NCI-H128 (cell line): Measurements from ENCODE around the gene SOSTDC1.
"Not testable (repeated sequence)": the region's sequence is repeated elsewhere in the genome, so short reads cannot be mapped to it uniquely, and the experiment has no call there.

Experiments
- DNase-seq: peaks from one replicate; lab custom pipeline; 2025; ENCODE audit not compliant: unreplicated experiment; lab: John Stamatoyannopoulos, UW

The SOSTDC1 gene

DNA sequence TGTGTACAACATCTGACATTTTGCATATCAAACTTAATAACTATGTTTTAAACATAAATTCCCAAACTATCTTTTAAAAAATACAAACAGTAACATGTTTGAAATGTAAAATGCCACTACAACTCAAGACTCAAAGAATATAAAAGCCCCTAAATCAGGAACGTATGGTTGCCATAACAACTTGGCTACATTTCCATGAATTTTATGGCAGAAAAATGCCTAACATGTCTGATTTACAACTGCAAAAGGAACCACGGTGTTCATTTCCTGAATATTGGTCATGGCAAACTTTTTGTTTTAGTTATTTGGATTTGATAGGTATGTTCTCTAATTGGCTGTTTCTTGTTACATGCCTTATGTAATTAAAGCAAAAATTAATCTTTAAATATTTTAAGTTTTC is 2.0 kb downstream of the SOSTDC1 start:
- DNase-seq: no peak

DNA sequence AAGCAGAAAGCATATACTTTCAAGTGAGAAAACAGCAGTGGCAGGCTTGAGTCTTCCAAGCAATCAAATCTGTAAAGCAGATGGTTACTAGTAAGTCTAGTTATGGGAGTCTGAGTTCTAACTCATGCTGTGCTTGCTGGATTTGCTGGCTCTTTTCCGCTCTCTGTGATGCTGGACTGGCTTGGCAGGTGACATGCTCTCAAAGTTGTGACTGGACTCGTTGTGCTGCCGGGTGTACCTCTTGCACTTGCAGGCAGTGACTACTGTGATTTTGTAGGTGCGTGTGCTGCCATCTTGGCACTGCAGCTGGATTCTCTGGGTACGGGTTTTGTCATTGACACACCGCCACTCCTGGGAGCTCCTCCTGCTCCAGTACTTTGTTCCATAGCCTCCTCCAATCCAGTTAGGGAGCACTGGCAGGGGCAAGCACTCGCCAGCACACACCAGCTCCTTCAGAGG is 3.1 kb downstream of the SOSTDC1 start:
- no peak for DNase-seq

DNA sequence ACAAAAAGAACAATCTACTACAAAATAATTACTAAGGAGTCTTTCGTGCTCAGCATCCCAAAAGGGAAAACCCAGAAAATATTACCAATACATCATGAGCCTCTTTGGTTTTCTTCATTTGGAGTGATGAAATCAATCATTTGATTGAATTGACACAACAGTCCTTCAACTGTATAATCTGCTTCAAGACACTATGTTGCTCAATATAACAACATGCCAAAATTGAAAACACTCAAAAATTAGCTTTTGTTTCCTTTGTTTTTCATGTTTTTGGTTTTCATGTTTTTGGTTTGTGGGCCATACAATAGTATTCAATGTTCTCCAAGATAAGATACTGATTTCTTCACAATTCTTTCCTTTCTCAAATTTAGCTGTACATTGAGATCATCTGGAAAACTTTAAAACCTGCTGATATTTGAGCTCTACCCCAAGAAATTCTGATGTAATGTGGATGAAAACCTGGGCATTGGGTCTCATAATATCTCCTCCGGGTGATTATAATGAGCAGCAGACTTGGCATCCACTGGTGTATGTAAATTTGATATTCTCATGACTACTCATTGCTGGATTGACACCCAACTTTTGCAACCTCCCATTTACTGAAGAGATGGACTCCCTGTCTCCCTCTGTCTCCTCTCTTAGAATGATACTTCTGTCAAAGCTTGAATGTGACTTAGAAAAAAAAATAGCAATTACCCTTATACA is 4.6 kb downstream of the SOSTDC1 start:
- DNase-seq: no peak

DNA sequence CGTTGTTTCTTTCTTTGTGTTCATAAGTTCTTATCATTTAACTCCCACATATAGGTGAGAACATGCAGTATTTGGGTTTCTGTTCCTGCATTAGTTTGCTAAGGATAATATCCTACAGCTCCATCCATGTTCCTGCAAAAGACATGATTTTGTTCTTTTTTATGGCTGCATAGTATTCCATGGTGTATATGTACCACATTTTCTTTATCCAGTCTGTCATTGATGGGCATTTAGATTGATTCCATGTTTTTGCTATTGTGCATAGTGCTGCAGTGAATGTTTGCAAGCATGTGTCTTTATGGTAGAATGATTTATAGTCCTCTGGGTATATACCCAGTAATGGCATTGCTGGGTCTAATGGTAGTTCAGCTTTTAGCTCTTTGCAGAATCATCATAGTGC is 9.2 kb downstream of the SOSTDC1 start:
- DNase-seq: not testable (repeated sequence)

DNA sequence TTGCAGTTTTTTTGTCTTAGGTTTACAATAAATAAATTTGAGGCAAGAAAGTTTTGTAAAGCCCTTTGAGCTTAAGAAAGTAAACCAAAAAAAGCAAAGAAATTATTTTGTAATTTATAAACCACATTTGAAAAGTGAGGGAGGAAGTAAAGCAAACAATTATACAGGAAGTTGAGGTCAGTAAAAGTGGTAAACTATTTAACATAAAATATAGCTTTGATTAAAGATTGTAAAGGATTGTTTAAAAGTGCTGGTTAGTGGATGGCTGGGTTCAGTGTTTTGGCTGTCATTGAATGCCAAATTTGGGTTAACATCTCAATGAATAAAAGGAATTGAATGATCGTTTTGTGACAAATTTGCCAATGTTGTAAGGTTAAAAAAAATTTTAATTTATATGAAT is 9.9 kb downstream of the SOSTDC1 start:
- no peak for DNase-seq

DNA sequence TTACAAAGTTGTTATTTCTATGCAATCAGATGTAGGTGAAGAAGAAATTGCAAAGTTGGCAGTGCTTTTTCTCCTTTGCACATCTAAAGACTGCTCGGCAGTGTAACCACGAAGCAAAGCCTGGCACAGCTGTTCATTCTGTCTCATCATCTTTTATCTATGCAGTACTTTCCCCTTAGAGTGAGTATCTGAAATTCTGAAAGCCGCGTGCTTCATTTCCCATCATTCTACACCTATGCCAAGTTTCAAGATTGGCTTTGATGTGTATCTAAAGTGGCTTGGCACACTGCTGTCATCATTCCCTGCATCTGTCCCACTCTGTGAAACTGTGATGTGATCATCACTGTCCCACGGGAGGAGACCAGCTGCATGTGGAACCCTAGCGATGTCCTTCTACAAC is 15.2 kb downstream of the SOSTDC1 start:
- no peak for DNase-seq

DNA sequence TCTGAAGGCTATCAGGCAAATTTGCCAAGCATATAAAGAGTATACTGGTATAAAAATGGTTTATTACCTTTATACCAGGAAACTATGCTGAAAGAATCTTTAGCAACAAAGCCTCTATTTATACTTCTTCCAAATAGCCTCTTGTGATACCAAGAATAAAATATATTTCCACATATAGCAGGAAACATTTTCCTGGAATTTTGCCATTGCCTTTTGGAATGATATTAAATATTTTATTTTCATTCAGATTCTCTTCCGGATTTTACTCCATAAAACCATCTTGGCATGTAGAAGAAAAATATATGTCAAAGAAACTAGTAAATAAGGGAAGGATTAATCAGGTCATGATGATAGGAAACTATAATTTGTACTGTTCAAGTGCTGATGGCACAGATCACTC is 17.7 kb downstream of the SOSTDC1 start:
- no peak for DNase-seq

DNA sequence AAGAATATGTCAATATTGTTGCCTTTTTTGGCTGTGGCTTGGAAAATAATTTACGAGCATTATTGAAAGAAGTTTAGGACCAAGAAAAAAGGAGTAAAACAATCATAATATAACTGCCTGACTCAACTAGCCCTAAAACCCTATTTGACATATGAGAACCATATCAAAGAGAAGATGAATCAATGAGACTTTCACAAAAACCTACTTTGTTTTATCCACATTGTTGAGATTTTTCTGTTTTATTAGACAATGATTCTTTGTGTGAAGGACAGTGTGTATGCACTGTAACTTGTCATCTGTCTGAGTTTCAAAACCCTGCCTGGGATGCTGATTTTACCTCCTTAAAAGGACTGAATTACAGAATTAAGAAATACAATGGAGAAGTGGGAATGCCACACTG is 19.0 kb downstream of the SOSTDC1 start:
- DNase-seq: no peak

DNA sequence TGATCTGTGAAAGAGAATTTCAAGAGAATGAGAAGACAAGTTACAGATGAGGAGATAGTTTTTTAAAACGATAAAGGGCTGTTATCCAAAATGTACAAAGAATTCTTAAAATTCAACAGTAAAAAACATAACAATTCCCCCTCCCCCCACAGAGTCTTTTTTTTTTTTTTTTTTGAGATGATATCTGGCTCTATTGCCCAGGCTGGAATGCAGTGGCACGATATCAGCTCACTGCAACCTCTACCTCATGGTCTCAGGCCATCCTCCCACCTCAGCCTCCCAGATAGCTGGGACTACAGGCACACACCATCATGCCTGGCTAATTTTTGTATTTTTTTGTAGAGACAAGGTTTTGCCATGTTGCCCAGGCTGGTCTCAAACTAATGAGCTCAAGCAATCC is 21.7 kb downstream of the SOSTDC1 start:
- DNase-seq: not testable (repeated sequence)

DNA sequence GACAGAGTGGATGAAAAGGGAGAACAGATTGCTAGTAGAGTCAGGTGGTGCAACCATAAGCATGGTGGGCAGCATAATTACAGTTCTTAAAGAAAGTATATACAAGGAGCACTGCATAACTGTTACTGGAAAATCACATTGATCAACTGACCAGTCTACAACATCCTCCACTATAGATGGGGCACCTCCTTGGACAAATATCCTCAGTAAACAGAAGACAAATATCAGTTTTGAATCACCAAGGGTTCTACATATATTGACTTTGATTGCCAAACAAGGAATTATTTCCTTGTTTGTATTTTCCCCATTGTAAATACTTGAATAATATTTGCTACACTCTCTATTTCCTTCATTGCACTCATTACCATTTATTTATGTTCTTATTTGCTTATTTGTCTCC is 26.6 kb downstream of the SOSTDC1 start:
- no peak for DNase-seq

DNA sequence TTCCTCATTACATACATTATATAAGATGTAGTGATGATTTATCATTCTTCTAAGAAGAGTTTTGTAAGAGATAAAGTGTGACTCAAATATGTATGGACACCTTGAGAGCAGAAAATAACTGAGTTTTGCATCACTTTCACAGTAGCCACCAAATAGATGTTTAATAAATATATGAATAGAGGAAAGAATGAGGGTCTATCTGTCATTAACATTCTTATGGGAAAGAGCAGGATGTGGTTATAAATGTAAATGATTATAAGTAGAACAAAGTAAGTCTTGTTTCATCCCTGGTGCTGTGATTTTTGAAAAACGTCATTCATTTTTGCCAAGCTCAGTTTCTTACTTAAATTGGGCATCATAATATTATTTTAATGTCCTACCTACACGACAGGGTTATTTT is 29.2 kb downstream of the SOSTDC1 start:
- DNase-seq: no peak

DNA sequence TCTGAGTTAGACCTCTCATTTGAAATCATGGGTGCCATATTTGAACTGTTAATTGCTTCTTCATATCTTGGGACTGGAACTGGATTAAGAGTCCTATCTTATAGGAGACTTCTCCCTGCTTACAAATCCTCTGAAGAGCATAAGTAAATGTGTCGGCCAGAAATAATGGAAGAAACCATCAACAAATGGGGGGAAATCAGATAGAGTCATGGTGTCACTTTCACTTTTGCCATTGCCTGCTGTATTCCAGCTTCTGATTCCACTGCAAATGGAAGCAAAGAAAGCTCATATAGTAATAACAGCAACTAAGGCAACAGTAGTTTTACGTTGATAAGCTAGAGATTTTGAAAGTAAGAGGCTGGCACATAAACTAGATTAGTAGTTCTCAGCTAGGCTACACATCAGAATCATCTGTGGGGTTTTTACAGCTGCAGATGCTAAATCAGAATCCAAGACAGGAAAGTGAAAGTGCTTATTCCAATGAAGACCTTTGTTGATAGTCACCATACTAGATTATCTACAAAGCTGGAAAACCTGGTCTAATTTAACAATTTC is 31.9 kb downstream of the SOSTDC1 start:
- DNase-seq: no peak

DNA sequence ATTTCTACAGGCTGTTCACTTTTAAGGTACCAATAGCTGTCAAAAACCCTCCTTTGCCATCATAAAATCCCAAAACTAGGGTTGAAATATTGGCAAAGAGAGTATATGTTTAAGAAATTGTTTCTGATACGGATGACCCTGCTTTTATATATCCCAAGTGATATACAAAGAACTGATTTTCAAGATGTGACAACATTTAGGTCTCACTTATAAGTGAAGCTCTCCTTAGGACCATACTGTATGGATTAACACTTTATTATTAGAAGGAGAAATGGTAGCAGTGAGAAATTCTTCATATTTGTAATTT is 33.2 kb downstream of the SOSTDC1 start:
- DNase-seq: no peak

DNA sequence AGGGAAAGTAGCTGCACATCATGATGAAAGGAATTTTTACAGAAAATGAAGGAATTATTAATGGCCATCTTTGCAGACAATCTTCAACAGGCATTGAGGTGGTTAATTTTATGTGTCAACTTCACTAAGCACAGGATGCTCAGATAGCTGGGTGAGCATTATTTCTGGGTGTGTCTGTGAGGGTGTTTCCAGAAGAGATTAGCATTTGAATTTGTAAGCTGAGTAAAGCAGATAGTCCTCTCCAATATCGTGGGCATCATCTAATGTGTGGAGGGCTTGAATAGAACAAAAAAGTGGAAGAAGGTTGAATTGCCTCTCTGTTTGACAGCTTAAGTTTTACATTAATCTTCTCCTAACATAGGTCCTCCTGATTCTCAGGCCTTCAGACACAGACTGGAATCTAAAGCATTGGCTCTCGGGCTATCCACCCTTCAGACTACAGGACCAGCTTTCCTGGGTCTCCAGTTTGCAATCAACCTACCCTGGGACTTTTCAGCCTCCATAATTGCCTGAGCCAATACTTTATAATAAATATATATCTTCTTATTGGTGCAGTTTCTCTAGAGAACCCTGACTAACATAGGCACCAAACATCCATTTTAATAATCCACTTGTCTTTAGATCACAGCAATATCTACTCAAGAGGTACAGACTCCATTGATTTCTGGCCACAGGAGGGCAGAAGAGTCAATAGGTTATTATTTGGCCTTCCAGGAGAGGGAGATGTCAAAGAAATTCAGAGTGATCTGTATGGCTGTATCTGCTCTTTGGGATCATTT is 33.7 kb downstream of the SOSTDC1 start:
- DNase-seq: no peak

DNA sequence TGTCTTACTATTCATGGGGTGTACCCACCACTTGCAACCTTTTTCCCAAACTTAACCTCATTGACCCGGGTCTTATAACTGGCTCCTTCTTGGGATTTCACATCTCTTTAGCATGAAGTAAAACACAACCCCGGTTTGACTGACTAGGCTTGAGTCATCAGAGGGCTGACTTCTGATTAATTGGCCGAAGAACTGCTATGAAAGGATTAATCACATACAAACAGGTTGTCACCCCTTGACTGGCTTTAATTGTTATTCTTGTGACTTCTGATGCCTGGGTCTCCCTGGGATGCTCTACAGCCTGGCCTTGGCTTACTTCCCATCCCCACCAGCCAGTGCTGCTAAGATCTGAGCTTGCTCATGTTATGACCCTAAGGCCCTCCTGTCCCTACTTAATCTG is 35.4 kb downstream of the SOSTDC1 start:
- DNase-seq: no peak

DNA sequence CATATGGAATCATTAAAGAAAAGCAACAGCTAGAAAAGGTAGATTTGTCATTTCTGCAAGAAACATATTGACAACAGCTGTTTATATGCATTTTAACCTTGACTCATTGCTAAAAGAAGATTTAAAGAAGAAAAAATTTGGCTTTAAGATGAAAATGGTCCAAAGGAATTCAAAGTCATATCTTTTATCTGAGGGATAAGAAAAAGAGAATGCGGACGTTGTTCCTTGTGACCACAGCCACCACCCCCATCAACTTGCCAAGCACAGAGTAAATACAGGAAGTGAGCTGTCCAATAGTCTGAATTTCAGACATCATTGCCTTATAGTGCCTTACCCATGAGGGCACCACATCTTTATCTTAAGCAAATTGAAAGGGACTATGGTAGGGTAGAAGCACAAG is 36.9 kb downstream of the SOSTDC1 start:
- no peak for DNase-seq

DNA sequence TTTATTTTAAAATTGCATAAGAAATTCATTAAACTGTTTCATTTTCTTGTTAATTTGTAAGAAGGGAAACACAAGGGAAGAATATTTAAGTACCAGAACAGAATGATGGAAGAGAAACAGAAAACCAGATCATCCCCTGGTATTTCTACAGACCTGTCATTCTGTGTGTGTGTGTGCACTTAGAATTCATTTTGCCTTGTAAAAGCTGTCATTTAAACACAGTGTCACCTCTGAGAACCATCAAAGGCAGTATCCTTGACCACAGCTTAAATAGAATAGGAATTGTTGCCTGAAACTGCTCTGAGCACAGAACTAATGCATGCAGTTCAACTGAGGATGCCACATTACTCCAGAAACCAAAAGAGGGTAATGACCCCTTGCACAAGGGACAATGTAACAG is 37.4 kb downstream of the SOSTDC1 start:
- DNase-seq: no peak

DNA sequence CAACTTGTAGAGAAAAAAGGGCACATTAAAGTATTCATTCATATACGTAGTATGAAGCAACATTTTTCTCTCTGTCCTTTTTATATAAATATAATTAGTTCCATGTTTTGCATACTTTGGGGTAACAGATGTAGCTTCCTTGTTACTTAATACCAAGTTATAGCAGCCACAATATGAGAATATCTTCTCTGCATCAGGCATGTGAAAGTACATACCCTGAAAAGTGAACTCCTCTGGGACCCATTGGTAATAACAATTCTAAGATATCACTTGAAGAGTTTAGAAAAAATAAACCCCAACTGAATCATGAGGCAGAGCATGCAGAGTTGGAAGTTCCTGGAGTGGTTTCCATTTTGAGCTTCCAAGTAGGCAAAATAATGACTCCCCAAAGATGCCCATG is 41.8 kb downstream of the SOSTDC1 start:
- no peak for DNase-seq

DNA sequence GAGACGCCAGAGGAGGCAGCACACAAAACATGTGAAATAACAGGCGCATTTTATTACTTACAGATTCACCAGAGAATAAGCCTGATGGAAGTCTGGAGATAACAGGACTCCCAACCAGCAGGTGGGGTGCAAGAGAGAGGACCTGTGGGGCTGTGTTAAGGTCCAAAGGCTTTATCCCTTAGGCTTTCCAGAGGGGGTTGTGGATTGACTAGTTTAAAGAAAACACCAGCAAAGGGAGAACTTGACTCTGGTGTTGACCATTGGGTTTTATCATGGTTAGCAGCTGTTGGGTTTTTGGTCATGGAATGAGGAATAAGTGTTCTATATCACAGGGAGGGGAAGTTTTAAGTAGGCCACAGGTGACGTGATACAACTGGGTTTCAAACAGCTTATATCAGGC is 42.6 kb downstream of the SOSTDC1 start:
- no peak for DNase-seq

DNA sequence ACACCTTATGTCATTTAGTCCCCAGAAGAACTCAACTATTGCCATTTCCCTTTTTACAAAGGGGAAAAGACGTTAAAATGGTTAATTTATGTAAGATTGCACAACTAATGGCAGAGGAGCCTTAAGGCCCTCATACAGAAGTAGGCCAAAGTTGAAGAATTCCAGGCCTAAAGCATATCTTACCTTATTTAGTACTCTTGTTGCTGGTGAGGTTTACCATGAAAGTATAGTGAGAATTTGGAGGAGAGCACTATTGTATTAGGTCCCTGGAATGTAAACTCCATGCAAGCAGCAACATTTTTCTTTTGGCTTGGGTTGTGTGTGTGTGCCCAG is 43.5 kb downstream of the SOSTDC1 start:
- no peak for DNase-seq

DNA sequence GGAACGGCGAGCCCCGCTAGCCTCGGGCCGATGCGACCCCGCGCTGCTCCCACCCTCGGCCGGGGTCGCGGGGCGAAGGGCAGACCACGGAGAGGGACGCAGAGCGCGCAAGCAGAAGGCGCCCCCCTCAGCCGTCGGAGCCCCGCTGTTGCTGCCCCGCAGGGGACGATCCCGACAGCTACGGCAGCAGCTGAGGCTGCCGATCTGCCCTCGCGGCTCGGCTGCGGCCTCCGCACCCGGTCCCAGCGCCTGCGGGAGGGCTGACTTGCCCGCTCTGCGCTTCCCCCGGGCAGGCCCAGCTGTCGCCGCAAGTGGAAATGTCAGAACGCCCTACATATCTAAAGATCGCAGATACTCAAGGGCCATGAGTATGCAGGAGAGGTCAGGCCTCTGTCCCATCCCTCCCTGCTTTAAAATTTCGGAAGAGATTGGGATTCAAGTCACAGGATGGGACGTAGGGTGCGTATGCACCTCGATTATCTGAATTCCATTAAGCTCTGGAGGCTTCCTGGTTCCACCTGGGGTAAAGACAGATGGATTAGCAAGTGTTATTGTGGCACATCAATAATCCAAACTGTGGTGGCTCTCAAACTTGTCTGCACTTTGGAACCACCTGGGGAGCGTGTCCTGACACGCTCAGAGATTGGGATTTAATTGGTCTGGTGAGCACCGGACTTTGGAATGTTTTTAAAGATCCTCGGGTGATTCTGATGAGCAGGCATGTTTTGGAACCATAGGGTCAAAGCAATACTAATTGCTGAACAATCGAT is 44.0 kb downstream of the SOSTDC1 start, which contains the start of gene CRPPA:
TSS of gene CRPPA (minus strand) at position 206 of the 770 bp plus-strand sequence. CDS start 216 bp downstream, outside the sequence.
- no peak for DNase-seq
